22Rv1 (cell line): ENCODE results near the gene ACACB.

ENCODE experiments used
- CTCF ChIP-seq: fragments of 450-650 bp; IDR thresholded peaks from 2 replicates; pipeline ENCODE4 v1.5.1; 2017; ENCODE audit warnings: mild to moderate bottlenecking
- ZFX ChIP-seq: fragments of 450-650 bp; IDR thresholded peaks from 2 replicates; pipeline ENCODE4 v1.6.1; 2017; ENCODE audit warnings: antibody characterized with exemption, borderline replicate concordance

- TF ChIP-seq CTCF, result no peak
- no peak for TF ChIP-seq ZFX
Observed at GRCh38 chr12:109214131-109214530, 97.7 kb downstream of the ACACB start.
